GM06990 (cell line): Measurements from ENCODE around the gene PPP2R3A.
"Not testable (repeated sequence)": the region's sequence is repeated elsewhere in the genome, so short reads cannot be mapped to it uniquely, and the experiment has no call there.

Source experiments
- DNase-seq: peaks from one replicate; pipeline ENCODE4 v3.0.0-alpha.2; 2011; ENCODE audit not compliant: insufficient read length; ENCODE audit errors: extremely low read depth
- H3K27me3 ChIP-seq: replicated peaks from 2 replicates; pipeline ENCODE4 v1.6.0; 2011; ENCODE audit warnings: low read length; ENCODE audit not compliant: control insufficient read depth, insufficient read depth
- H3K36me3 ChIP-seq: 2 replicates; pipeline ENCODE4 v1.5.1; 2011; ENCODE audit warnings: low read length; ENCODE audit not compliant: control insufficient read depth, insufficient read depth
- H3K4me3 ChIP-seq: replicated peaks from 2 replicates; pipeline ENCODE4 v1.5.1; 2011; ENCODE audit warnings: low read depth, mild to moderate bottlenecking, control low read depth, low read length
- CTCF ChIP-seq: IDR thresholded peaks from 2 replicates; pipeline ENCODE4 v1.5.1; 2011; ENCODE audit warnings: low read length, control low read depth, mild to moderate bottlenecking, inconsistent platforms; ENCODE audit not compliant: insufficient read depth, poor library complexity, severe bottlenecking

PPP2R3A gene

GRCh38 chr3:136070953-136071949, 105.7 kb downstream of the PPP2R3A start:
- TF ChIP-seq CTCF, result peak; percentile 25
- Histone ChIP-seq H3K27me3 (no peaks in the 10 kb centered on the region), H3K4me3 (no peak overlapping the region), H3K36me3 (no peaks in the 10 kb centered on the region)
- no peak for DNase-seq

- Histone ChIP-seq H3K27me3 (no peaks in the 10 kb centered on the region), H3K36me3 (no peaks in the 10 kb centered on the region), H3K4me3 (no peak overlapping the region)
- no peak for TF ChIP-seq CTCF
- DNase-seq, result no peak
Observed at GRCh38 chr3:136074546-136075170, 109.1 kb downstream of the PPP2R3A start.

GRCh38 chr3:136075218-136075808, 109.8 kb downstream of the PPP2R3A start:
- TF ChIP-seq CTCF, result peak; percentile 77
- H3K4me3 ChIP-seq, result no peak overlapping the region

GRCh38 chr3:136075811-136076210, 110.3 kb downstream of the PPP2R3A start:
- TF ChIP-seq CTCF, result no peak
- H3K4me3 ChIP-seq, result no peak overlapping the region
- DNase-seq, result no peak
- H3K27me3 ChIP-seq, result no peaks in the 10 kb centered on the region
- no peaks in the 10 kb centered on the region for H3K36me3 ChIP-seq

More at GRCh38 chr3:136075218-136075808, 109.8 kb downstream of the PPP2R3A start:
- Histone ChIP-seq H3K36me3 (no peaks in the 10 kb centered on the region), H3K27me3 (no peaks in the 10 kb centered on the region)
- peak; percentile 33 for DNase-seq

- TF ChIP-seq CTCF, result peak; percentile 59
- no peak for DNase-seq
- H3K36me3 ChIP-seq, result no peaks in the 10 kb centered on the region
Observed at GRCh38 chr3:136078421-136079364, 113.2 kb downstream of the PPP2R3A start.

GRCh38 chr3:136083641-136084382, 118.3 kb downstream of the PPP2R3A start:
- H3K27me3 ChIP-seq, DNase-seq, H3K36me3 ChIP-seq, H3K4me3 ChIP-seq: not testable (repeated sequence)

More at GRCh38 chr3:136078421-136079364, 113.2 kb downstream of the PPP2R3A start:
- Histone ChIP-seq H3K27me3 (no peaks in the 10 kb centered on the region), H3K4me3 (no peak overlapping the region)

GRCh38 chr3:136085067-136085466, 119.5 kb downstream of the PPP2R3A start:
- not testable (repeated sequence) for H3K27me3 ChIP-seq, H3K36me3 ChIP-seq, H3K4me3 ChIP-seq, DNase-seq
